Endothelial cell of umbilical vein (primary cell): Measurements from ENCODE around the gene ALG5.

Experiments
- CTCF ChIP-seq, 2 donors: IDR thresholded peaks; 1 replicate in 1 of 2; 2 replicates in 1 of 2; pipeline ENCODE4 v1.5.1; 2011; ENCODE audit warnings: low read length in 2 of 2, mild to moderate bottlenecking in 2 of 2, moderate library complexity in 2 of 2, control low read depth in 1 of 2, inconsistent platforms in 1 of 2, low read depth in 1 of 2; ENCODE audit not compliant: insufficient read depth in 1 of 2; ENCODE audit errors: extremely low read depth in 1 of 2
- EZH2 ChIP-seq: IDR thresholded peaks from 2 replicates; pipeline ENCODE4 v1.6.1; 2012; ENCODE audit warnings: borderline replicate concordance, low read depth, mild to moderate bottlenecking, moderate library complexity, low read length, inconsistent platforms; ENCODE audit not compliant: severe bottlenecking
- MAX ChIP-seq: IDR thresholded peaks from 2 replicates; pipeline ENCODE4 v1.6.1; 2011; ENCODE audit not compliant: insufficient read depth, insufficient read length
- MYC ChIP-seq: IDR thresholded peaks from one replicate; pipeline ENCODE4 v1.6.1; 2011; ENCODE audit warnings: mild to moderate bottlenecking, low read depth, low read length
- POLR2A ChIP-seq: IDR thresholded peaks from 2 replicates; pipeline ENCODE4 v1.6.1; 2012; ENCODE audit warnings: low read depth, mild to moderate bottlenecking, control low read depth, low read length
- POLR2AphosphoS5 ChIP-seq: IDR thresholded peaks from 2 replicates; pipeline ENCODE4 v1.6.1; 2012; ENCODE audit warnings: low read depth, mild to moderate bottlenecking, control low read depth, low read length, moderate library complexity; ENCODE audit not compliant: insufficient read depth

- TF ChIP-seq CTCF (IDR thresholded peaks at IDR 0.05; ENCODE audit: extremely low read depth in 1 of 2, insufficient read depth in 1 of 2, low read depth in 1 of 2, low read length in 2 of 2) (no peak), MYC (no peak), POLR2AphosphoS5 (no peak), MAX (no peak), EZH2 (no peak), POLR2A (no peak)
Measured at GRCh38 chr13:37047032-37047431, 47.9 kb upstream of the ALG5 start.
